Mesendoderm (in vitro differentiated cells): ENCODE measurements around the gene NDUFB1.

Source experiments
- DNase-seq: peaks from one replicate; pipeline ENCODE4 v3.0.0; 2013
- H2AK5ac ChIP-seq: 2 replicates; pipeline ENCODE4 v1.6.1; 2013; ENCODE audit warnings: low read length, inconsistent platforms
- H2BK120ac ChIP-seq: 2 replicates; pipeline ENCODE4 v1.6.1; 2013; ENCODE audit warnings: low read depth, mild to moderate bottlenecking, low read length, moderate library complexity, mixed read lengths
- H2BK15ac ChIP-seq: replicated peaks from 2 replicates; pipeline ENCODE4 v1.6.1; 2013; ENCODE audit warnings: low read depth, mild to moderate bottlenecking, moderate library complexity
- H2BK5ac ChIP-seq: 2 replicates; pipeline ENCODE4 v1.6.1; 2013; ENCODE audit warnings: low read length, inconsistent platforms
- H3K18ac ChIP-seq: 2 replicates; pipeline ENCODE4 v1.6.1; 2013; ENCODE audit warnings: mild to moderate bottlenecking, low read length, mixed read lengths
- H3K23ac ChIP-seq: one replicate; pipeline ENCODE4 v1.6.1; 2013; ENCODE audit warnings: low read length
- H3K27ac ChIP-seq: 2 replicates; pipeline ENCODE4 v1.5.1; 2013; ENCODE audit warnings: low read depth, mild to moderate bottlenecking, inconsistent platforms, low read length, moderate library complexity
- H3K27me3 ChIP-seq: 2 replicates; pipeline ENCODE4 v1.6.1; 2013; ENCODE audit warnings: low read length, control low read depth, mild to moderate bottlenecking, inconsistent platforms; ENCODE audit not compliant: insufficient read depth, poor library complexity
- H3K36me3 ChIP-seq: 2 replicates; pipeline ENCODE4 v1.6.1; 2013; ENCODE audit warnings: low read length, inconsistent platforms; ENCODE audit not compliant: control insufficient read depth, insufficient read depth
- H3K4ac ChIP-seq: one replicate; pipeline ENCODE4 v1.6.1; 2013; ENCODE audit warnings: low read depth, mild to moderate bottlenecking, low read length, moderate library complexity
- H3K4me1 ChIP-seq: 2 replicates; pipeline ENCODE4 v1.6.1; 2013; ENCODE audit warnings: low read depth, low read length, inconsistent platforms; ENCODE audit not compliant: control insufficient read depth
- H3K4me2 ChIP-seq: 2 replicates; pipeline ENCODE4 v1.6.1; 2013; ENCODE audit warnings: low read length
- H3K4me3 ChIP-seq: 2 replicates; pipeline ENCODE4 v1.5.1; 2013; ENCODE audit warnings: mild to moderate bottlenecking, low read length
- H3K56ac ChIP-seq: one replicate; pipeline ENCODE4 v1.6.1; 2013; ENCODE audit warnings: low read length
- H3K79me1 ChIP-seq: 2 replicates; pipeline ENCODE4 v1.6.1; 2013; ENCODE audit warnings: low read length, inconsistent platforms
- H3K79me2 ChIP-seq: 2 replicates; pipeline ENCODE4 v1.6.1; 2013; ENCODE audit warnings: mild to moderate bottlenecking, low read length; ENCODE audit not compliant: control insufficient read depth, insufficient read depth
- H3K9ac ChIP-seq: 2 replicates; pipeline ENCODE4 v1.6.1; 2013; ENCODE audit warnings: low read length, inconsistent platforms
- H4K5ac ChIP-seq: one replicate; pipeline ENCODE4 v1.6.1; 2013; ENCODE audit warnings: low read length
- H4K8ac ChIP-seq: one replicate; pipeline ENCODE4 v1.6.1; 2013; ENCODE audit warnings: low read depth, mild to moderate bottlenecking, control low read depth, low read length, moderate library complexity
- WGBS: extraction: QIAGEN DNeasy Blood & Tissue Kit; methylation state at CpG from one replicate; pipeline ENCODE4 v1.1.7; 2013; ENCODE audit warnings: low lambda C conversion rate, missing lambda C conversion rate; ENCODE audit not compliant: insufficient coverage; ENCODE audit errors: extremely low coverage; 5-methylcytosine and 5-hydroxymethylcytosine counted together

The NDUFB1 gene

DNA sequence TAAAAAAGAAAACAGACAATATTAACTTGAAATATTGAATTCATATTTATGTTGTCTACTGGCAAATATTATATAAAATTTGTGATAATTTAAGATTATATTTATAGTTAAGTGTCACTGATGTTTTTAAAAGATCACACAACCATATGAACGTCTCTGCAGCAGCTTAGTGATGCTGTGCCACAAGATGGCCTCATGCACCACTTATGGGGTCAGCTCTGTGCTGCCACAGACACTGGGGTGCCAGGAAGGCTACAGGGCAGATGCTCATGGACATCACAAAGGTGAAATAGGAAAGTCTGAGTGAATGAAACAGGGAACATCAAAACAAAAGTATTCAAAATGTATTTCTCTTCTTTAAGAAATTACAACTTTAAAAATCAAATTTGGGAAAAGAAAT is 28.2 kb downstream of the NDUFB1 start:
- no peak overlapping the region for H3K4ac ChIP-seq
- H3K18ac ChIP-seq, result no peak overlapping the region
- no peak overlapping the region for H2BK15ac ChIP-seq
- H3K79me1 ChIP-seq, result peaks cover 3% of the 10 kb centered on the region
- H3K79me2 ChIP-seq, result peaks cover 3% of the 10 kb centered on the region
- H3K4me2 ChIP-seq, result no peak overlapping the region
- H4K8ac ChIP-seq, result no peak overlapping the region
- no peak overlapping the region for H4K5ac ChIP-seq
- H3K23ac ChIP-seq, result no peak overlapping the region
- H2AK5ac ChIP-seq, result no peak overlapping the region
- no CpG with 5 or more reads among the region's 1 CpG for WGBS
- no peak overlapping the region for H3K27ac ChIP-seq
- no peaks in the 10 kb centered on the region for H3K4me1 ChIP-seq
- H3K27me3 ChIP-seq, result no peaks in the 10 kb centered on the region
- H3K56ac ChIP-seq, result no peak overlapping the region
- no peak overlapping the region for H3K4me3 ChIP-seq
- H2BK5ac ChIP-seq, result no peak overlapping the region
- peak; percentile 14 for DNase-seq
- no peak overlapping the region for H2BK120ac ChIP-seq
- no peak overlapping the region for H3K9ac ChIP-seq
- H3K36me3 ChIP-seq, result peaks cover 2% of the 10 kb centered on the region

DNA sequence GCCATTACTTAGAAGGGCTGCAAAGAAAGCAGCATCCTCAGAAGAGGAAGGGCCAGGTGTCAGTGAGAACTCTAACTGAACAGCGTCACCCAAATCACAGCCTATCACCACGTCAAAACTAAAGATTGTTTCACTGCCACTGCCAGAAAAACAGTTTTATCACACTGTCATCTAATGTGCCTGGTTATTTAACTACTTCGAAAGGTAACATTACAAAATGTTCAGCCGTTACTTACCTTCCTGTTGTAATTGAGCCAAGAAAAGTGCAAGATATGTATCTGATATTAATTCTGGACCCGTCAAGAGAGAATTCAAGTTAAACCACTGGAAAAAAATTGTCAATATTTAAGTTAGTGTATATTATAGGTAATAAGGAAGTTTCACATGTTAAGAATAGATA is 33.0 kb downstream of the NDUFB1 start:
- H3K23ac ChIP-seq, result no peak overlapping the region
- no peak overlapping the region for H3K56ac ChIP-seq
- H3K79me1 ChIP-seq, result no peaks in the 10 kb centered on the region
- no peak overlapping the region for H4K5ac ChIP-seq
- H2BK120ac ChIP-seq, result no peak overlapping the region
- no peak overlapping the region for H2BK15ac ChIP-seq
- H3K4ac ChIP-seq, result no peak overlapping the region
- no peaks in the 10 kb centered on the region for H3K79me2 ChIP-seq
- no peak overlapping the region for H3K4me3 ChIP-seq
- no peaks in the 10 kb centered on the region for H3K4me1 ChIP-seq
- no peak for DNase-seq
- H2AK5ac ChIP-seq, result no peak overlapping the region
- no peak overlapping the region for H3K18ac ChIP-seq
- peaks cover 2% of the 10 kb centered on the region for H3K36me3 ChIP-seq
- H4K8ac ChIP-seq, result no peak overlapping the region
- WGBS, result no CpG with 5 or more reads among the region's 5 CpGs
- H3K9ac ChIP-seq, result no peak overlapping the region
- no peaks in the 10 kb centered on the region for H3K27me3 ChIP-seq
- no peak overlapping the region for H3K4me2 ChIP-seq
- H3K27ac ChIP-seq, result no peak overlapping the region
- H2BK5ac ChIP-seq, result no peak overlapping the region

DNA sequence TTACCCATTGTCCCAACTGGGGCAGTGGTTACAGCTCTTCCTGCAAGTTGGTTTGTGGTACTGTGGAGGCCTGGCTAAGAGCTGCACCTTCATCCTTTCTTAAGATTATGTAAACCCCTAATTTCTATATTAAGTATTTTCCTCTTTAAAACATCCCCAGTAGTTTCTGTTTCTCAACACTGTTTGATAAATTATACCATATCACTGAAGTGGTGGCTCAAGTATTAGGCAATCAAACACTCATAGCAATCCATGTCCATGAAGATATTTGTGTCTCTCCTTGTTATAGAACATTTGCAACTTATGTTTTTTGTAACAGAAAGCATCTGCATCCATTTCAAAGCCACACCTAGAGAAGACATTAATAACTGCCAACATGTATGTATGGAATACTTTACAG is 47.0 kb downstream of the NDUFB1 start:
- H2BK15ac ChIP-seq, result no peak overlapping the region
- H2AK5ac ChIP-seq, result no peak overlapping the region
- H3K4me1 ChIP-seq, result no peaks in the 10 kb centered on the region
- no peak overlapping the region for H3K18ac ChIP-seq
- DNase-seq, result no peak
- H3K56ac ChIP-seq, result no peak overlapping the region
- H3K4ac ChIP-seq, result no peak overlapping the region
- no peak overlapping the region for H3K27ac ChIP-seq
- H2BK120ac ChIP-seq, result no peak overlapping the region
- H3K23ac ChIP-seq, result no peak overlapping the region
- H3K9ac ChIP-seq, result no peak overlapping the region
- no peaks in the 10 kb centered on the region for H3K36me3 ChIP-seq
- H3K79me2 ChIP-seq, result no peaks in the 10 kb centered on the region
- H4K8ac ChIP-seq, result no peak overlapping the region
- H3K79me1 ChIP-seq, result no peaks in the 10 kb centered on the region
- H2BK5ac ChIP-seq, result no peak overlapping the region
- no peaks in the 10 kb centered on the region for H3K27me3 ChIP-seq
- H3K4me2 ChIP-seq, result no peak overlapping the region
- no peak overlapping the region for H3K4me3 ChIP-seq
- no peak overlapping the region for H4K5ac ChIP-seq
